OCI-LY3 (cell line): ENCODE measurements around the gene ACOXL.

Experiments
- H2AFZ ChIP-seq: fragments of 200-600, 300-600 bp; shearing (Covaris generic); 2 replicates; pipeline ENCODE4 v1.6.0; 2014; ENCODE audit warnings: antibody characterized with exemption, low read depth, low read length
- H3K27ac ChIP-seq: fragments of 200-600, 300-600 bp; sonication (generic); 2 replicates; pipeline ENCODE4 v1.5.1; 2014; ENCODE audit warnings: mild to moderate bottlenecking, low read length, moderate library complexity, mixed read lengths
- H3K27me3 ChIP-seq: fragments of 200-600, 300-600 bp; sonication (generic); 2 replicates; pipeline ENCODE4 v1.6.1; 2014; ENCODE audit warnings: low read depth, low read length, mixed read lengths
- H3K36me3 ChIP-seq: fragments of 200-600, 300-600 bp; sonication (generic); replicated peaks from 2 replicates; pipeline ENCODE3; 2014; ENCODE audit warnings: low read depth, low read length, mixed read lengths
- H3K4me1 ChIP-seq: fragments of 300-600, 200-600 bp; sonication (generic); 2 replicates; pipeline ENCODE4 v1.6.1; 2014; ENCODE audit warnings: low read length, mixed read lengths
- H3K4me2 ChIP-seq: fragments of 200-600, 300-600 bp; sonication (generic); 2 replicates; pipeline ENCODE4 v1.6.1; 2014; ENCODE audit warnings: low read length, mixed read lengths
- H3K4me3 ChIP-seq: fragments of 300-600, 200-600 bp; sonication (generic); 2 replicates; pipeline ENCODE4 v1.5.1; 2014; ENCODE audit warnings: antibody characterized with exemption, mild to moderate bottlenecking, low read length, moderate library complexity
- H3K79me2 ChIP-seq: fragments of 300-600, 200-600 bp; shearing (Covaris generic); 2 replicates; pipeline ENCODE4 v1.6.1; 2014; ENCODE audit warnings: mild to moderate bottlenecking, low read length, mixed read lengths
- H3K9ac ChIP-seq: fragments of 300-600, 200-600 bp; shearing (Covaris generic); 2 replicates; pipeline ENCODE4 v1.6.0; 2014; ENCODE audit warnings: mild to moderate bottlenecking, low read length, moderate library complexity
- H3K9me3 ChIP-seq: fragments of 200-600, 300-600 bp; shearing (Covaris generic); 2 replicates; pipeline ENCODE4 v1.6.1; 2014; ENCODE audit warnings: low read length, mixed read lengths; ENCODE audit not compliant: insufficient read depth
- H4K20me1 ChIP-seq: fragments of 200-600, 300-600 bp; sonication (generic); 2 replicates; pipeline ENCODE4 v1.6.1; 2016; ENCODE audit warnings: low read length, mixed read lengths; ENCODE audit not compliant: insufficient read depth
- EZH2phosphoT487 ChIP-seq: fragments of 200-600 bp; shearing (Covaris generic); IDR thresholded peaks from 2 replicates; pipeline ENCODE4 v1.6.1; 2018; ENCODE audit warnings: antibody characterized with exemption, mixed run types, low read depth
- TF ChIP-seq, protein P1 (sequence below): fragments of 200-600, 300-600 bp; sonication (generic); IDR thresholded peaks from 2 replicates; pipeline ENCODE4 v1.5.1; 2014; ENCODE audit warnings: antibody characterized with exemption, low read length, low read depth

Gene ACOXL

DNA sequence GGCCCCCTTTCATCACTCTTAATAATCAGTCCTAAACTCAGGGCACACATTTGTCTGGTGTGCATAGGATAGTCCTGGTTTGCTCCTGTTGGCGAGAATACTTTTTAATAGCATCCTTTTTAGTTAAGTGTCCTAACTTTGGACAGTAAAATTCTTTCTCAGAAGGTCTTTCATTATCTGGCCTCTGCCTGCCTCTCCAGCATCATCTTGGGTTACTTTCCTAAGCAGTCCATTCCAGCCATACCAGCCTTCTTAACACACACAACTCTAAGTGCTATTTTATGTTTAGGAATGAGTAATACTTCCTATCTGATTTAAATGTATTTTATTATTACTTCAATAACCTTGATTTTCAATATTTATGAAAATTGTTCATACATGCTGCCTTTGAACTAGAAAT lies 151.0 kb downstream of the ACOXL start:
- H3K9me3 ChIP-seq, result no peaks in the 10 kb centered on the region; the same call in 1 of the 2 replicates
- peaks cover 49% of the 10 kb centered on the region for H3K27me3 ChIP-seq
- H3K27ac ChIP-seq, result no peak overlapping the region
- no peaks in the 10 kb centered on the region for H3K79me2 ChIP-seq
- no peaks in the 10 kb centered on the region for H4K20me1 ChIP-seq
- H3K4me2 ChIP-seq, result no peak overlapping the region
- TF ChIP-seq, protein P1, sequence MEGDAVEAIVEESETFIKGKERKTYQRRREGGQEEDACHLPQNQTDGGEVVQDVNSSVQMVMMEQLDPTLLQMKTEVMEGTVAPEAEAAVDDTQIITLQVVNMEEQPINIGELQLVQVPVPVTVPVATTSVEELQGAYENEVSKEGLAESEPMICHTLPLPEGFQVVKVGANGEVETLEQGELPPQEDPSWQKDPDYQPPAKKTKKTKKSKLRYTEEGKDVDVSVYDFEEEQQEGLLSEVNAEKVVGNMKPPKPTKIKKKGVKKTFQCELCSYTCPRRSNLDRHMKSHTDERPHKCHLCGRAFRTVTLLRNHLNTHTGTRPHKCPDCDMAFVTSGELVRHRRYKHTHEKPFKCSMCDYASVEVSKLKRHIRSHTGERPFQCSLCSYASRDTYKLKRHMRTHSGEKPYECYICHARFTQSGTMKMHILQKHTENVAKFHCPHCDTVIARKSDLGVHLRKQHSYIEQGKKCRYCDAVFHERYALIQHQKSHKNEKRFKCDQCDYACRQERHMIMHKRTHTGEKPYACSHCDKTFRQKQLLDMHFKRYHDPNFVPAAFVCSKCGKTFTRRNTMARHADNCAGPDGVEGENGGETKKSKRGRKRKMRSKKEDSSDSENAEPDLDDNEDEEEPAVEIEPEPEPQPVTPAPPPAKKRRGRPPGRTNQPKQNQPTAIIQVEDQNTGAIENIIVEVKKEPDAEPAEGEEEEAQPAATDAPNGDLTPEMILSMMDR, result no peak
- no peak for TF ChIP-seq EZH2phosphoT487
- no peak overlapping the region for H3K9ac ChIP-seq
- H2AFZ ChIP-seq, result no peak overlapping the region
- H3K4me1 ChIP-seq, result no peaks in the 10 kb centered on the region
- H3K36me3 ChIP-seq, result no peaks in the 10 kb centered on the region
- no peak overlapping the region for H3K4me3 ChIP-seq

GRCh38 chr2:110885256-110885655 lies 152.9 kb downstream of the ACOXL start:
- no peak for TF ChIP-seq EZH2phosphoT487
- TF ChIP-seq, protein P1, result no peak
- Histone ChIP-seq H3K27ac (no peak overlapping the region), H3K79me2 (no peaks in the 10 kb centered on the region), H3K4me3 (no peak overlapping the region), H3K4me2 (no peak overlapping the region), H4K20me1 (no peaks in the 10 kb centered on the region), H2AFZ (no peak overlapping the region), H3K36me3 (no peaks in the 10 kb centered on the region), H3K4me1 (no peaks in the 10 kb centered on the region), H3K27me3 (peaks cover 60% of the 10 kb centered on the region), H3K9me3 (no peaks in the 10 kb centered on the region), H3K9ac (no peak overlapping the region)

GRCh38 chr2:110886826-110887573 lies 154.6 kb downstream of the ACOXL start:
- Histone ChIP-seq H3K4me1 (no peaks in the 10 kb centered on the region), H3K4me3 (no peak overlapping the region), H2AFZ (no peak overlapping the region), H3K9ac (no peak overlapping the region), H3K36me3 (no peaks in the 10 kb centered on the region), H3K4me2 (no peak overlapping the region), H3K27ac (no peak overlapping the region), H3K9me3 (no peaks in the 10 kb centered on the region), H4K20me1 (no peaks in the 10 kb centered on the region), H3K27me3 (peaks cover 57% of the 10 kb centered on the region), H3K79me2 (no peaks in the 10 kb centered on the region)
- no peak for TF ChIP-seq EZH2phosphoT487
- TF ChIP-seq, protein P1, result no peak

DNA sequence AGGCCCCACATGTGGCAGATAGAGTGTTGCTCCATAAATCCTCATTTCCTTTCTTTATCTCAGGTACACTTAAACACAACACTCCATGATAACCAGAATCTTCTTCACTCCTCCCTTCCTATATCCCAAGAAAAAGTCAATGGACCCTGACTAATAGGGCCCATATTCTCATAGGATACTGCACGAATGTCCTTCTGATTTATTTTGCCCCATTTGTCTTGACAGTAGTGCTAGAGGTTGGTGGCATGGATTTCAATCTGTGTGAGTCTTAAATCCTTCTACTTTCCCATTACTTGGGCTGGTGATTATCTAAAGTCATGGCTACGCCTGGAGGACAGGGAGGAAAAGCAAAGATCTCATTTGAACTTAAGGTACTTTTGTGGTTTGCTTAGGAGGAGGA lies 156.0 kb downstream of the ACOXL start:
- peaks cover 57% of the 10 kb centered on the region for H3K27me3 ChIP-seq
- H3K4me1 ChIP-seq, result no peaks in the 10 kb centered on the region
- no peaks in the 10 kb centered on the region for H4K20me1 ChIP-seq
- no peak overlapping the region for H3K9ac ChIP-seq
- no peak overlapping the region for H3K4me2 ChIP-seq
- no peak for TF ChIP-seq EZH2phosphoT487
- TF ChIP-seq, protein P1, result no peak
- no peaks in the 10 kb centered on the region for H3K9me3 ChIP-seq
- no peaks in the 10 kb centered on the region for H3K79me2 ChIP-seq
- no peak overlapping the region for H3K4me3 ChIP-seq
- H3K27ac ChIP-seq, result no peak overlapping the region
- no peak overlapping the region for H2AFZ ChIP-seq
- no peaks in the 10 kb centered on the region for H3K36me3 ChIP-seq
